IMR-90 (cell line): Measurements from ENCODE around the gene ANKRD20A1. TPM values are rescaled to one million over a fixed set of nuclear protein-coding genes. Genes with fewer than 3 reads are reported as not detected.
"Not testable (repeated sequence)": the region's sequence is repeated elsewhere in the genome, so short reads cannot be mapped to it uniquely, and the experiment has no call there.

Source experiments
- ATAC-seq: fragments of 200-7000 bp; cut with Tn5 transposase; 2 replicates; pipeline ENCODE4 v1.9.1; 2020; ENCODE audit warnings: low read depth, mild to moderate bottlenecking, moderate library complexity
- Bru-seq: library from RNA; stranded (reverse); fragments of 400-500 nt; gene quantifications from one replicate; lab custom pipeline; 2021; lab: Mats Ljungman, UMichigan
- BruChase-seq, 2 experiments: library from RNA; stranded (reverse); fragments of 400-500 nt; gene quantifications; one replicate each; lab custom pipeline; 2021; lab: Mats Ljungman, UMichigan
- BruUV-seq: library from RNA; stranded (reverse); fragments of 400-500 nt; replicated peaks from 2 replicates; lab custom pipeline; 2021; lab: Mats Ljungman, UMichigan
- CTCF ChIA-PET: fragments of 300-600 bp; formaldehyde crosslinking; extraction: SDS; loops from one replicate; lab custom pipeline; 2021; ENCODE audit warnings: antibody characterized with exemption; lab: Yijun Ruan, JAX
- POLR2A ChIA-PET: fragments of 300-600 bp; sonication (Branson Sonifier 250); formaldehyde crosslinking; loops from one replicate; lab custom pipeline; 2022; ENCODE audit warnings: antibody characterized with exemption; ENCODE audit not compliant: unreplicated experiment; lab: Charles Lee
- DNase-seq: peaks from one replicate; pipeline ENCODE4 v3.0.0; 2013
- H2AFZ ChIP-seq: replicated peaks from 2 replicates; pipeline ENCODE3; 2013; ENCODE audit warnings: low read length, mild to moderate bottlenecking; ENCODE audit not compliant: poor library complexity
- H2AK5ac ChIP-seq: 2 replicates; pipeline ENCODE4 v1.6.1; 2013; ENCODE audit warnings: low read depth, low read length, inconsistent platforms
- H2AK9ac ChIP-seq: replicated peaks from 2 replicates; pipeline ENCODE3; 2013; ENCODE audit warnings: mild to moderate bottlenecking, low read depth, low read length, moderate library complexity; ENCODE audit not compliant: poor library complexity
- H2BK120ac ChIP-seq: 2 replicates; pipeline ENCODE4 v1.6.1; 2013; ENCODE audit warnings: low read depth, low read length, inconsistent platforms
- H2BK15ac ChIP-seq: 3 replicates; pipeline ENCODE4 v1.6.1; 2013; ENCODE audit warnings: low read depth, low read length, inconsistent platforms
- H2BK20ac ChIP-seq: 2 replicates; pipeline ENCODE4 v1.6.1; 2013; ENCODE audit warnings: low read depth, mild to moderate bottlenecking, inconsistent platforms, low read length, moderate library complexity
- H2BK5ac ChIP-seq: 2 replicates; pipeline ENCODE4 v1.6.1; 2013; ENCODE audit warnings: mild to moderate bottlenecking, low read depth, low read length, inconsistent platforms; ENCODE audit not compliant: poor library complexity, severe bottlenecking
- H3K14ac ChIP-seq: replicated peaks from 2 replicates; pipeline ENCODE4 v1.6.1; 2013; ENCODE audit warnings: low read depth, low read length, inconsistent platforms
- H3K18ac ChIP-seq: 2 replicates; pipeline ENCODE4 v1.6.1; 2013; ENCODE audit warnings: low read depth, low read length, control low read depth
- H3K23ac ChIP-seq: 2 replicates; pipeline ENCODE4 v1.6.1; 2013; ENCODE audit warnings: low read depth, low read length, inconsistent platforms
- H3K27ac ChIP-seq: 2 replicates; pipeline ENCODE4 v1.5.1; 2013; ENCODE audit warnings: mild to moderate bottlenecking, control low read depth, low read length; ENCODE audit not compliant: insufficient read depth
- H3K27me3 ChIP-seq: 2 replicates; pipeline ENCODE4 v1.6.1; 2013; ENCODE audit warnings: low read length; ENCODE audit not compliant: control insufficient read depth, insufficient read depth
- H3K36me3 ChIP-seq: 2 replicates; pipeline ENCODE4 v1.6.1; 2013; ENCODE audit warnings: low read length, mixed read lengths; ENCODE audit not compliant: control insufficient read depth, insufficient read depth
- H3K4ac ChIP-seq: 2 replicates; pipeline ENCODE4 v1.6.1; 2013; ENCODE audit warnings: low read depth, low read length, inconsistent platforms
- H3K4me1 ChIP-seq: 2 replicates; pipeline ENCODE4 v1.6.1; 2013; ENCODE audit warnings: low read length, mixed read lengths; ENCODE audit not compliant: control insufficient read depth, insufficient read depth
- H3K4me2 ChIP-seq: 2 replicates; pipeline ENCODE4 v1.6.1; 2013; ENCODE audit warnings: low read depth, mild to moderate bottlenecking, control low read depth, low read length, moderate library complexity
- H3K4me3 ChIP-seq: 2 replicates; pipeline ENCODE4 v1.5.1; 2013; ENCODE audit warnings: low read depth, mild to moderate bottlenecking, control low read depth, low read length, moderate library complexity; ENCODE audit not compliant: insufficient read depth
- H3K56ac ChIP-seq: 2 replicates; pipeline ENCODE4 v1.6.1; 2013; ENCODE audit warnings: low read length, inconsistent platforms; ENCODE audit not compliant: insufficient read depth; ENCODE audit errors: extremely low read depth
- H3K79me1 ChIP-seq, 2 experiments: 2 replicates each; pipeline ENCODE4 v1.6.1; 2013; ENCODE audit warnings: low read length in 2 of 2, inconsistent platforms in 1 of 2, low read depth in 1 of 2
- H3K9ac ChIP-seq: 2 replicates; pipeline ENCODE4 v1.6.1; 2013; ENCODE audit warnings: low read depth, low read length, control low read depth
- H3K9me1 ChIP-seq: 2 replicates; pipeline ENCODE4 v1.6.1; 2013; ENCODE audit warnings: low read length, inconsistent platforms; ENCODE audit not compliant: insufficient read depth
- H3K9me3 ChIP-seq: 2 replicates; pipeline ENCODE4 v1.6.1; 2013; ENCODE audit warnings: low read length; ENCODE audit not compliant: control insufficient read depth, insufficient read depth
- H4K20me1 ChIP-seq: 2 replicates; pipeline ENCODE4 v1.6.1; 2013; ENCODE audit warnings: low read length, inconsistent platforms; ENCODE audit not compliant: insufficient read depth
- H4K5ac ChIP-seq: 2 replicates; pipeline ENCODE4 v1.6.1; 2013; ENCODE audit warnings: mild to moderate bottlenecking, low read depth, low read length, control low read depth
- H4K8ac ChIP-seq, 2 experiments: 2 replicates each; pipeline ENCODE4 v1.6.1; 2013; ENCODE audit warnings: low read depth in 2 of 2, low read length in 2 of 2, control low read depth in 1 of 2, inconsistent platforms in 1 of 2
- H4K91ac ChIP-seq: 2 replicates; pipeline ENCODE4 v1.6.1; 2013; ENCODE audit warnings: low read depth, low read length, inconsistent platforms; ENCODE audit not compliant: insufficient read depth
- CTCF ChIP-seq: conservative IDR thresholded peaks from 2 replicates; pipeline ENCODE4 v1.5.1; 2012; ENCODE audit warnings: mild to moderate bottlenecking, low read depth, low read length, improper control_type of control experiment
- WGBS, 2 experiments: methylation state at CpG; one replicate each; pipeline versions ENCODE4 v1.1.5 to v1.1.7; 2013; ENCODE audit warnings: missing lambda C conversion rate in 2 of 2; ENCODE audit not compliant: insufficient read length in 1 of 2; ENCODE audit errors: extremely low coverage in 2 of 2; 5-methylcytosine and 5-hydroxymethylcytosine counted together
- dilution Hi-C: fragments of 300-500 bp; cut with HindIII; formaldehyde crosslinking; loops from one replicate; pipeline ENCODE4 v1.14.3; 2018; ENCODE audit warnings: low sequenced_read_pairs; ENCODE audit not compliant: unreplicated experiment
- in situ Hi-C: fragments of 300-500 bp; cut with MboI; formaldehyde crosslinking; loops from 3 replicates; pipeline ENCODE4 v1.14.3; 2019; ENCODE audit warnings: low sequenced_read_pairs, inconsistent platforms, mixed read lengths
- intact Hi-C: fragments of 100-400 bp; cut with micrococcal nuclease; formaldehyde crosslinking; loops from 2 replicates; pipeline ENCODE4 v1.10.0; 2022
- long read RNA-seq: library from polyadenylated mRNA; unstranded; transcript quantifications from one replicate; pipeline ENCODE4 v2.0.0, GENCODE V29; 2021; ENCODE audit not compliant: unreplicated experiment
- polyA plus RNA-seq, 3 experiments: library from polyadenylated mRNA; depleted of rRNA; stranded (reverse); fragments of >200 nt; gene quantifications; 2 replicates each; pipeline ENCODE4 v1.2.3, GENCODE V29; 2012; ENCODE audit warnings: low replicate concordance in 1 of 3
- total RNA-seq: library from RNA; depleted of rRNA; stranded (reverse); fragments of >200 nt; gene quantifications from 2 replicates; pipeline ENCODE4 v1.2.3, GENCODE V29; 2012; rRNA removed

Gene ANKRD20A1
- total RNA-seq (under 0.01 and 0.18 TPM in 2 replicates), polyA plus RNA-seq (2012; rRNA removed) (0.22 TPM in 1 of 2 replicates, not detected in the other), Bru-seq, nascent RNA (percentile 15 among the genes with signal in this experiment), BruChase-seq, experiment 1, labeled RNA remaining after a 6-hour chase (percentile 13 among the genes with signal in this experiment), BruChase-seq, experiment 2, labeled RNA remaining after a 2-hour chase (percentile 11 among the genes with signal in this experiment)
- 0.04 TPM in 1 of 2 replicates, not detected in the other for polyA plus RNA-seq (2012; cell fraction: cytosol; rRNA removed)
- 0.05 TPM in 1 of 2 replicates, not detected in the other for polyA plus RNA-seq (2012; cell fraction: nucleus; rRNA removed; ENCODE audit: low replicate concordance)
- long read RNA-seq, result 0 reads

- H3K23ac ChIP-seq, H2BK15ac ChIP-seq, H2AK5ac ChIP-seq, H3K9me1 ChIP-seq, H4K5ac ChIP-seq, H3K14ac ChIP-seq, H3K36me3 ChIP-seq, dilution Hi-C loops, H2BK5ac ChIP-seq, H3K4me3 ChIP-seq, H3K18ac ChIP-seq, H3K79me1 ChIP-seq, H2AFZ ChIP-seq, H4K91ac ChIP-seq, H3K27ac ChIP-seq, H3K27me3 ChIP-seq, POLR2A ChIA-PET, H3K4me1 ChIP-seq, H3K56ac ChIP-seq, intact Hi-C loops, H3K9ac ChIP-seq, CTCF ChIA-PET, H2BK120ac ChIP-seq, H3K9me3 ChIP-seq, H3K4ac ChIP-seq, BruUV-seq, in situ Hi-C loops, H2BK20ac ChIP-seq, H4K20me1 ChIP-seq, H2AK9ac ChIP-seq, H4K8ac ChIP-seq, H3K4me2 ChIP-seq: not testable (repeated sequence)
- ATAC-seq (peak; percentile 54; the same call in 1 of the 2 replicates), DNase-seq (peak; percentile 13)
- WGBS, 2 experiments, result no CpG with 5 or more reads among the region's 41 CpGs
- TF ChIP-seq CTCF, result 0 out of 2 replicates have a peak, but pooled peaks have one; percentile 9
Observed at GRCh38 chr9:67858871-67859270, at the start of gene ANKRD20A1. TSS of gene ANKRD20A1 (plus strand) at chr9:67858931. CDS start at chr9:67859427, 496 bp downstream.

- CTCF ChIA-PET, H3K27me3 ChIP-seq, H3K4me2 ChIP-seq, H3K9ac ChIP-seq, H2AFZ ChIP-seq, H3K79me1 ChIP-seq, H3K9me3 ChIP-seq, intact Hi-C loops, H4K20me1 ChIP-seq, H4K91ac ChIP-seq, H3K18ac ChIP-seq, H3K9me1 ChIP-seq, dilution Hi-C loops, H4K5ac ChIP-seq, H3K4ac ChIP-seq, H3K56ac ChIP-seq, H4K8ac ChIP-seq, BruUV-seq, H2BK20ac ChIP-seq, H3K14ac ChIP-seq, H3K36me3 ChIP-seq, H3K4me3 ChIP-seq, H3K4me1 ChIP-seq, H3K23ac ChIP-seq, in situ Hi-C loops, H3K27ac ChIP-seq, ATAC-seq, H2BK120ac ChIP-seq, H2AK9ac ChIP-seq, POLR2A ChIA-PET, H2AK5ac ChIP-seq, H2BK15ac ChIP-seq, DNase-seq, H2BK5ac ChIP-seq: not testable (repeated sequence)
- WGBS, 2 experiments, result no CpG with 5 or more reads among the region's 11 CpGs
Observed at GRCh38 chr9:67832088-67832487, 26.6 kb upstream of the ANKRD20A1 start.
